H1 (cell line): Measurements from ENCODE around the gene ZBTB20. TPM values are rescaled to one million over a fixed set of nuclear protein-coding genes. Genes with fewer than 3 reads are reported as not detected.

Source experiments
- CTCF ChIA-PET: fragments of 300-600 bp; sonication (Branson Sonifier 250); formaldehyde crosslinking; loops from one replicate; lab custom pipeline; 2021; ENCODE audit not compliant: partially characterized antibody; lab: Charles Lee
- POLR2A ChIA-PET: fragments of 300-600 bp; sonication (Branson Sonifier 250); formaldehyde crosslinking; loops from one replicate; lab custom pipeline; 2021; ENCODE audit warnings: inconsistent platforms; ENCODE audit not compliant: partially characterized antibody; lab: Charles Lee
- DNase-seq, 2 experiments: peaks; one replicate each; pipeline versions ENCODE4 v3.0.0 to v3.0.0-alpha.2; 2010 to 2022; ENCODE audit warnings: low spot score in 2 of 2, low read depth in 1 of 2, mixed read lengths in 1 of 2
- FAIRE-seq: peaks from 2 replicates; lab custom pipeline; 2011; peaks lifted over from hg19 to GRCh38; lab: Jason Lieb, UNC
- H2AFZ ChIP-seq: 2 replicates; pipeline ENCODE4 v1.8.1; 2012; ENCODE audit warnings: low read length, inconsistent platforms
- H2AK5ac ChIP-seq: 2 replicates; pipeline ENCODE4 v1.6.1; 2013; ENCODE audit warnings: low read depth, low read length
- H2BK120ac ChIP-seq: replicated peaks from 2 replicates; pipeline ENCODE3; 2013; ENCODE audit warnings: low read depth, low read length, inconsistent platforms
- H2BK12ac ChIP-seq: 2 replicates; pipeline ENCODE4 v1.6.1; 2013; ENCODE audit warnings: low read depth, low read length
- H2BK15ac ChIP-seq: 2 replicates; pipeline ENCODE4 v1.6.1; 2013; ENCODE audit warnings: low read length
- H2BK20ac ChIP-seq: 2 replicates; pipeline ENCODE4 v1.6.1; 2013; ENCODE audit warnings: low read length
- H2BK5ac ChIP-seq: 2 replicates; pipeline ENCODE4 v1.6.1; 2013; ENCODE audit warnings: low read depth, low read length
- H3K14ac ChIP-seq: 2 replicates; pipeline ENCODE4 v1.6.1; 2013; ENCODE audit warnings: inconsistent platforms; ENCODE audit not compliant: insufficient read length
- H3K18ac ChIP-seq: 2 replicates; pipeline ENCODE4 v1.6.1; 2013; ENCODE audit warnings: low read length; ENCODE audit errors: extremely low read depth
- H3K23ac ChIP-seq: 2 replicates; pipeline ENCODE4 v1.6.1; 2013; ENCODE audit warnings: inconsistent platforms; ENCODE audit not compliant: insufficient read length
- H3K23me2 ChIP-seq: 2 replicates; pipeline ENCODE4 v1.6.1; 2013; ENCODE audit warnings: low read depth, low read length
- H3K27ac ChIP-seq: 2 replicates; pipeline ENCODE4 v1.6.1; 2011; ENCODE audit warnings: low read depth, low read length, inconsistent platforms
- H3K27me3 ChIP-seq, 4 experiments: replicated peaks in 1 of 4; 1 replicate in 1 of 4; 2 replicates in 3 of 4; pipeline versions ENCODE4 v1.6.1 to v1.8.1; 2011 to 2013; ENCODE audit warnings: low read length in 3 of 4, mild to moderate bottlenecking in 3 of 4, inconsistent platforms in 2 of 4, mixed read lengths in 2 of 4, moderate library complexity in 1 of 4; ENCODE audit not compliant: control insufficient read depth in 3 of 4, insufficient read depth in 3 of 4; ENCODE audit errors: extremely low read depth in 1 of 4
- H3K36me3 ChIP-seq, 4 experiments: 2 replicates each; pipeline versions ENCODE4 v1.6.1 to v1.8.1; 2011 to 2013; ENCODE audit warnings: mild to moderate bottlenecking in 4 of 4, low read length in 3 of 4, moderate library complexity in 2 of 4, control low read depth in 1 of 4, inconsistent platforms in 1 of 4; ENCODE audit not compliant: insufficient read depth in 4 of 4, control insufficient read depth in 2 of 4
- H3K4ac ChIP-seq: replicated peaks from 2 replicates; pipeline ENCODE3; 2013; ENCODE audit warnings: low read length, low read depth, mixed read lengths, inconsistent platforms; ENCODE audit not compliant: insufficient read length
- H3K4me1 ChIP-seq, 4 experiments: replicated peaks in 1 of 4; 1 replicate in 1 of 4; 2 replicates in 3 of 4; pipeline versions ENCODE4 v1.6.1 to v1.8.1; 2011 to 2013; ENCODE audit warnings: low read length in 3 of 4, inconsistent platforms in 2 of 4, mixed read lengths in 1 of 4; ENCODE audit not compliant: insufficient read depth in 4 of 4, control insufficient read depth in 3 of 4
- H3K4me2 ChIP-seq, 2 experiments: 2 replicates each; pipeline versions ENCODE4 v1.6.1 to v1.8.1; 2011 to 2013; ENCODE audit warnings: low read depth in 2 of 2, low read length in 2 of 2, control low read depth in 1 of 2, inconsistent platforms in 1 of 2, mild to moderate bottlenecking in 1 of 2; ENCODE audit not compliant: insufficient read depth in 1 of 2
- H3K4me3 ChIP-seq, 4 experiments: fragments of 200-600, 300-600 bp in 1 of 4; sonication (generic), shearing (Covaris generic), sonication (Bioruptor Twin) in 1 of 4; 2 replicates each; pipeline versions ENCODE4 v1.5.1 to v1.8.1; 2011 to 2016; ENCODE audit warnings: low read length in 4 of 4, low read depth in 3 of 4, control low read depth in 2 of 4, inconsistent platforms in 2 of 4, mild to moderate bottlenecking in 2 of 4, mixed read lengths in 1 of 4, moderate library complexity in 1 of 4; ENCODE audit not compliant: insufficient read depth in 2 of 4; ENCODE audit errors: extremely low read depth in 1 of 4
- H3K56ac ChIP-seq: replicated peaks from 2 replicates; pipeline ENCODE3; 2013; ENCODE audit warnings: low read depth, mild to moderate bottlenecking, mixed read lengths, low read length, inconsistent platforms; ENCODE audit not compliant: insufficient read length
- H3K79me1 ChIP-seq: 2 replicates; pipeline ENCODE4 v1.6.1; 2013; ENCODE audit warnings: low read depth, low read length, control low read depth
- H3K79me2 ChIP-seq, 2 experiments: 2 replicates each; pipeline versions ENCODE4 v1.6.1 to v1.8.1; 2012 to 2013; ENCODE audit warnings: low read length in 2 of 2, mild to moderate bottlenecking in 2 of 2, inconsistent platforms in 1 of 2; ENCODE audit not compliant: insufficient read depth in 2 of 2, control insufficient read depth in 1 of 2
- H3K9ac ChIP-seq, 4 experiments: replicated peaks in 1 of 4; 1 replicate in 1 of 4; 2 replicates in 3 of 4; pipeline versions ENCODE4 v1.6.1 to v1.8.1; 2011 to 2013; ENCODE audit warnings: low read depth in 3 of 4, low read length in 3 of 4, control low read depth in 2 of 4, mild to moderate bottlenecking in 2 of 4, moderate library complexity in 2 of 4, inconsistent platforms in 1 of 4; ENCODE audit errors: extremely low read depth in 1 of 4
- H3K9me3 ChIP-seq, 2 experiments: 2 replicates each; pipeline versions ENCODE4 v1.6.1 to v1.8.1; 2012 to 2013; ENCODE audit warnings: mild to moderate bottlenecking in 2 of 2, moderate library complexity in 2 of 2, control low read depth in 1 of 2, inconsistent platforms in 1 of 2, low read depth in 1 of 2, low read length in 1 of 2, mixed read lengths in 1 of 2; ENCODE audit not compliant: insufficient read depth in 2 of 2
- H4K20me1 ChIP-seq, 2 experiments: replicated peaks in 1 of 2; 2 replicates each; pipeline versions ENCODE3 to v1.8.1; 2011 to 2013; ENCODE audit warnings: inconsistent platforms in 2 of 2, low read length in 2 of 2, mild to moderate bottlenecking in 1 of 2; ENCODE audit not compliant: insufficient read depth in 2 of 2, control insufficient read depth in 1 of 2
- H4K5ac ChIP-seq: 2 replicates; pipeline ENCODE4 v1.6.1; 2013; ENCODE audit warnings: low read length, low read depth, mixed read lengths, inconsistent platforms; ENCODE audit not compliant: insufficient read length
- H4K8ac ChIP-seq: 2 replicates; pipeline ENCODE4 v1.8.0; 2013; ENCODE audit warnings: mild to moderate bottlenecking, moderate library complexity, low read length, inconsistent platforms; ENCODE audit not compliant: insufficient read depth; ENCODE audit errors: extremely low read depth
- H4K91ac ChIP-seq: replicated peaks from 2 replicates; pipeline ENCODE3; 2013; ENCODE audit warnings: low read length, mixed read lengths, inconsistent platforms; ENCODE audit not compliant: insufficient read length
- ATF2 ChIP-seq: IDR thresholded peaks from 2 replicates; pipeline ENCODE4 v1.6.1; 2012; ENCODE audit warnings: low read length, inconsistent platforms
- WGBS, 2 experiments: shearing (Covaris generic) in 1 of 2; methylation state at CpG; one replicate each; pipeline versions ENCODE4 v1.1.6 to v1.1.7; 2013 to 2015; ENCODE audit warnings: low lambda C conversion rate in 2 of 2, mixed read lengths in 2 of 2, inconsistent platforms in 1 of 2, low coverage in 1 of 2, missing lambda C conversion rate in 1 of 2; ENCODE audit not compliant: insufficient replicate concordance in 2 of 2, insufficient coverage in 1 of 2, insufficient read length in 1 of 2; ENCODE audit errors: extremely low coverage in 1 of 2, missing lambda C conversion rate in 1 of 2; 5-methylcytosine and 5-hydroxymethylcytosine counted together
- polyA plus RNA-seq, 7 experiments: library from polyadenylated mRNA; depleted of rRNA in 3 of 7; stranded (reverse) in 5 of 7; unstranded in 2 of 7; fragments of >200 nt in 5 of 7; fragments of 200-250 nt in 2 of 7; gene quantifications; 1 replicate in 5 of 7; 2 replicates in 1 of 7; 4 replicates in 1 of 7; pipeline versions ENCODE4 v1.2.1 to v1.2.3, GENCODE V29; 2011 to 2013; ENCODE audit warnings: missing spikeins in 2 of 7, mixed read lengths in 2 of 7
- total RNA-seq: library from RNA; stranded (reverse); fragmentation: NEBNext Ultra II Directional; extraction: Animal tissue kit (Norgen Biotek cat#: 25700); gene quantifications from 2 replicates; pipeline ENCODE4 v1.2.1, GENCODE V29; 2021

Gene ZBTB20
- total and polyA plus RNA-seq, 2 of the 8 experiments (the other 6 are each of a cell fraction or from before 2014, with no cell fraction given), result 0.35 to 1.3 TPM

GRCh38 chr3:115095236-115095635 is 51.9 kb downstream of the ZBTB20 start:
- no peak overlapping the region for H3K9ac ChIP-seq
- H3K14ac ChIP-seq, result no peak overlapping the region
- no peak overlapping the region for H3K4me3 ChIP-seq
- H4K20me1 ChIP-seq, result no peaks in the 10 kb centered on the region
- H3K23me2 ChIP-seq, result no peaks in the 10 kb centered on the region
- no peak overlapping the region for H3K4ac ChIP-seq
- H3K36me3 ChIP-seq, result no peaks in the 10 kb centered on the region
- no peaks in the 10 kb centered on the region for H3K79me2 ChIP-seq
- H3K18ac ChIP-seq, result no peak overlapping the region
- no peak overlapping the region for H2AK5ac ChIP-seq
- no peak overlapping the region for H3K4me2 ChIP-seq
- H2BK20ac ChIP-seq, result no peak overlapping the region
- H3K79me1 ChIP-seq, result no peaks in the 10 kb centered on the region
- H2AFZ ChIP-seq, result no peak overlapping the region
- no peak overlapping the region for H4K91ac ChIP-seq
- H3K23ac ChIP-seq, result no peak overlapping the region
- no peak overlapping the region for H4K5ac ChIP-seq
- WGBS, 2 experiments, result 91% methylated on average over 1 of the region's 1 CpG; no CpG with 5 or more reads in 1 of the 2 experiments
- no peak overlapping the region for H4K8ac ChIP-seq
- no peak for FAIRE-seq
- DNase-seq, result no peak
- H2BK12ac ChIP-seq, result no peak overlapping the region
- ChIA-PET CTCF (interaction anchor here (1.0 to 1.1 kb wide), 2 partner anchors 9 to 89 kb away, joined by 3 to 5 read pairs; no protein-coding TSS in a partner anchor), POLR2A (no interaction called here)
- no peaks in the 10 kb centered on the region for H3K27me3 ChIP-seq
- no peak overlapping the region for H2BK120ac ChIP-seq
- H2BK5ac ChIP-seq, result no peak overlapping the region
- no peak overlapping the region for H2BK15ac ChIP-seq
- H3K4me1 ChIP-seq, result peaks cover 0 to 2% (median 0%) of the 10 kb centered on the region in 4 experiments; a peak in 2 of 7 replicates
- H3K56ac ChIP-seq, result no peak overlapping the region
- H3K9me3 ChIP-seq, result no peaks in the 10 kb centered on the region
- H3K27ac ChIP-seq, result no peak overlapping the region
- no peak for TF ChIP-seq ATF2
